ENCODE measurements around the gene TMEM140. TPM values are rescaled to one million over a fixed set of nuclear protein-coding genes. Genes with fewer than 3 reads are reported as not detected.

Gene TMEM140
- total and polyA plus RNA-seq, 9 of the 15 experiments (the other 6 are each of a cell fraction or from before 2014, with no cell fraction given): 0.03 to 0.82 (median 0.23) TPM

- TF ChIP-seq AFF4 (CRISPR knock-in tag; IDR thresholded peaks at IDR 0.05) (peak; percentile 53; the same call in 1 of the 2 replicates), SAP30 (IDR thresholded peaks at IDR 0.05; ENCODE audit: borderline replicate concordance, insufficient read depth, low read depth, low read length, poor library complexity, severe bottlenecking) (peak; percentile 69), ZNF780A (CRISPR knock-in tag; IDR thresholded peaks at IDR 0.05) (no peak), DDX20 (tag; IDR thresholded peaks at IDR 0.05; ENCODE audit: low read depth) (no peak), NBN (IDR thresholded peaks at IDR 0.05; ENCODE audit: low read depth) (0 out of 2 replicates have a peak, but pooled peaks have one; percentile 26), TEAD1 (CRISPR knock-in tag; IDR thresholded peaks at IDR 0.05) (peak in 1 of 2 experiments; percentile 90; a peak in 2 of 4 replicates), U2AF1 (optimal IDR thresholded peaks at IDR 0.05; ENCODE audit: low read depth, low read length) (peak; percentile 39), RBFOX2 (IDR thresholded peaks at IDR 0.05; ENCODE audit: low read depth, low read length) (peak; percentile 92), CREBBP (IDR thresholded peaks at IDR 0.05; ENCODE audit: low read depth, low read length) (no peak), KLF13 (tag; IDR thresholded peaks at IDR 0.05; ENCODE audit: borderline replicate concordance, low read depth) (0 out of 2 replicates have a peak, but pooled peaks have one; percentile 54), PHTF2 (CRISPR knock-in tag; IDR thresholded peaks at IDR 0.05) (no peak), POLR2AphosphoS5 (IDR thresholded peaks at IDR 0.05; ENCODE audit: control insufficient read depth, insufficient read depth, low read depth, low read length) (peak; percentile 93), NRF1 (conservative IDR thresholded peaks at IDR 0.05 in 1 of 2, IDR thresholded peaks at IDR 0.05 in 1 of 2) (peak; percentile 61 to 66), MTF1 (CRISPR knock-in tag; IDR thresholded peaks at IDR 0.05; ENCODE audit: borderline replicate concordance) (no peak), NR2F6 (CRISPR knock-in tag; IDR thresholded peaks at IDR 0.05) (no peak), GATA2 (CRISPR knock-in tag; IDR thresholded peaks at IDR 0.05) (no peak), ZNF589 (CRISPR knock-in tag; IDR thresholded peaks at IDR 0.05; ENCODE audit: low read depth) (no peak), HSF4 (CRISPR knock-in tag; IDR thresholded peaks at IDR 0.05; ENCODE audit: borderline replicate concordance) (no peak), ZNF253 (CRISPR knock-in tag; conservative IDR thresholded peaks at IDR 0.05) (no peak), MTA1 (IDR thresholded peaks at IDR 0.05; ENCODE audit: borderline replicate concordance) (no peak), RBM22 (IDR thresholded peaks at IDR 0.05; ENCODE audit: low read depth, low read length, poor library complexity, severe bottlenecking) (no peak), FOXK2 (conservative IDR thresholded peaks at IDR 0.05 in 1 of 2, IDR thresholded peaks at IDR 0.05 in 1 of 2; ENCODE audit: low read depth in 2 of 2) (no peak), PTBP1 (IDR thresholded peaks at IDR 0.05; ENCODE audit: low read depth, low read length) (peak; percentile 38; the same call in 1 of the 2 replicates), RAD51 (IDR thresholded peaks at IDR 0.05; ENCODE audit: borderline replicate concordance, low read depth) (no peak)
These were observed 63.5 kb downstream of the TMEM140 start, which contains the start of gene WDR91 (continued) for GRCh38 chr7:135211179-135211945.

All from K562 (cell line).